MCF 10A (cell line): ENCODE results near the gene FAM210B. TPM values are rescaled to one million over a fixed set of nuclear protein-coding genes. Genes with fewer than 3 reads are reported as not detected.

Experiments
- BruUV-seq: library from RNA; stranded (reverse); fragments of 400-500 nt; replicated peaks from 2 replicates; lab custom pipeline; 2021; lab: Mats Ljungman, UMichigan
- CTCF ChIA-PET: fragments of 300-600 bp; sonication (Branson Sonifier 250); formaldehyde crosslinking; extraction: SDS; loops from one replicate; lab custom pipeline; 2021; ENCODE audit warnings: antibody characterized with exemption, inconsistent platforms; lab: Yijun Ruan, JAX
- POLR2A ChIA-PET: fragments of 300-600, 350-650 bp; sonication (Branson Sonifier 250); formaldehyde crosslinking; extraction: SDS; loops from one replicate; lab custom pipeline; 2020; ENCODE audit warnings: antibody characterized with exemption, inconsistent platforms; lab: Yijun Ruan, JAX
- DNase-seq: peaks from one replicate; pipeline ENCODE4 v3.0.0-alpha.2; 2018; ENCODE audit not compliant: unreplicated experiment
- H3K27ac Mint-ChIP-seq: one replicate; pipeline ENCODE4 v1.8.0; 2022; ENCODE audit warnings: mild to moderate bottlenecking, low read depth, mixed read lengths; ENCODE audit not compliant: unreplicated experiment
- H3K27me3 Mint-ChIP-seq: one replicate; pipeline ENCODE4 v1.8.0; 2022; ENCODE audit warnings: mixed read lengths; ENCODE audit not compliant: insufficient read depth, unreplicated experiment
- H3K36me3 Mint-ChIP-seq: one replicate; pipeline ENCODE4 v1.8.0; 2022; ENCODE audit warnings: mild to moderate bottlenecking, moderate library complexity, mixed read lengths; ENCODE audit not compliant: insufficient read depth, unreplicated experiment
- H3K4me1 Mint-ChIP-seq: one replicate; pipeline ENCODE4 v1.8.0; 2022; ENCODE audit warnings: mixed read lengths; ENCODE audit not compliant: insufficient read depth, unreplicated experiment
- H3K4me3 Mint-ChIP-seq: one replicate; pipeline ENCODE4 v1.8.0; 2022; ENCODE audit warnings: mild to moderate bottlenecking, moderate library complexity, mixed read lengths; ENCODE audit not compliant: unreplicated experiment
- H3K9me3 Mint-ChIP-seq: one replicate; pipeline ENCODE4 v1.8.0; 2022; ENCODE audit warnings: mixed read lengths; ENCODE audit not compliant: unreplicated experiment
- CTCF ChIP-seq: fragments of 200-600 bp; IDR thresholded peaks from one replicate; pipeline ENCODE4 v1.8.0; 2022; ENCODE audit warnings: antibody characterized with exemption, mild to moderate bottlenecking; ENCODE audit not compliant: unreplicated experiment
- intact Hi-C: fragments of 100-400 bp; cut with micrococcal nuclease; formaldehyde crosslinking; loops from 2 replicates; pipeline ENCODE4 v1.14.1; 2022
- total RNA-seq: library from RNA; stranded (reverse); gene quantifications from 2 replicates; pipeline ENCODE4 v1.2.3, GENCODE V29; 2022

Gene FAM210B
- total RNA-seq, 1 experiment from 2014 or later, result 38.2 TPM

- no peak for DNase-seq
- BruUV-seq, result no TSS peak
- POLR2A ChIA-PET, result interaction anchor here (0.9 to 1.1 kb wide), 3 partner anchors 12 to 20 kb away, joined by 3 to 5 read pairs (median 3); partner anchors contain the start of genes AURKA and CSTF1
- peaks cover 69% of the 10 kb centered on the region for H3K36me3 Mint-ChIP-seq
- H3K27ac Mint-ChIP-seq, result no peak within 1 kb of the TSS
- CTCF ChIA-PET, result interaction anchor here (1.2 to 1.4 kb wide), 4 partner anchors 11 to 165 kb away, joined by 3 to 5 read pairs (median 4); partner anchors contain the start of gene MC3R
- TF ChIP-seq CTCF, result no peak
- H3K4me3 Mint-ChIP-seq, result no peak within 1 kb of the TSS
- intact Hi-C loops, result no loop called here
- H3K4me1 Mint-ChIP-seq, result no peaks in the 10 kb centered on the region
- no peaks in the 10 kb centered on the region for H3K9me3 Mint-ChIP-seq
- H3K27me3 Mint-ChIP-seq, result no peaks in the 10 kb centered on the region
Measured at GRCh38 chr20:56411759-56412472, 53.1 kb downstream of the FAM210B start, which contains the start of gene CASS4. Gene CASS4, plus strand, starts transcription at chr20:56412260. Its CDS starts 199 bp downstream, at chr20:56412459.

GRCh38 chr20:56412473-56412790, 53.7 kb downstream of the FAM210B start:
- intact Hi-C loops, result no loop called here
- no peaks in the 10 kb centered on the region for H3K9me3 Mint-ChIP-seq
- ChIA-PET POLR2A (interaction anchor here (0.9 to 1.1 kb wide), 3 partner anchors 11 to 20 kb away, joined by 3 to 5 read pairs (median 3); partner anchors contain the start of genes AURKA and CSTF1), CTCF (interaction anchor here (0.9 to 1.4 kb wide), 5 partner anchors 11 to 209 kb away, joined by 3 to 5 read pairs (median 4); partner anchors contain the start of gene MC3R)
- H3K4me1 Mint-ChIP-seq, result no peaks in the 10 kb centered on the region
- no peak overlapping the region for H3K4me3 Mint-ChIP-seq
- H3K27ac Mint-ChIP-seq, result no peak overlapping the region
- no peak for DNase-seq
- no TSS peak for BruUV-seq
- no peak for TF ChIP-seq CTCF
- no peaks in the 10 kb centered on the region for H3K27me3 Mint-ChIP-seq
- peaks cover 64% of the 10 kb centered on the region for H3K36me3 Mint-ChIP-seq

- Mint-ChIP-seq H3K36me3 (peaks cover 59% of the 10 kb centered on the region), H3K4me1 (no peaks in the 10 kb centered on the region), H3K27ac (no peak overlapping the region), H3K9me3 (no peaks in the 10 kb centered on the region), H3K27me3 (no peaks in the 10 kb centered on the region), H3K4me3 (no peak overlapping the region)
- TF ChIP-seq CTCF, result no peak
- CTCF ChIA-PET, result interaction anchor here (0.9 to 1.4 kb wide), 5 partner anchors 11 to 210 kb away, joined by 3 to 5 read pairs (median 4); partner anchors contain the start of gene MC3R
- BruUV-seq, result no TSS peak
- POLR2A ChIA-PET, result interaction anchor here (1.0 to 1.4 kb wide), 2 partner anchors 10 to 30 kb away, joined by 3 to 6 read pairs; no protein-coding TSS in a partner anchor
- no peak for DNase-seq
- intact Hi-C loops, result no loop called here
Measured at GRCh38 chr20:56412949-56413348, 54.2 kb downstream of the FAM210B start.
